HEK293 (cell line): ENCODE data around the gene CADM4.

Experiments
- FEZF1 ChIP-seq: fragments of 450-650 bp; formaldehyde crosslinking; IDR thresholded peaks from 2 replicates; pipeline ENCODE4 v1.5.1; 2016; ENCODE audit warnings: missing biosample characterization, missing genetic modification characterization
- GLI4 ChIP-seq: fragments of 450-650 bp; formaldehyde crosslinking; IDR thresholded peaks from 2 replicates; pipeline ENCODE4 v1.5.1; 2016; ENCODE audit warnings: missing biosample characterization, missing genetic modification characterization
- KLF8 ChIP-seq: fragments of 450-650 bp; formaldehyde crosslinking; IDR thresholded peaks from 2 replicates; pipeline ENCODE4 v1.5.1; 2016; ENCODE audit warnings: missing biosample characterization, missing genetic modification characterization
- PBX3 ChIP-seq: sonication (generic); formaldehyde crosslinking; IDR thresholded peaks from 2 replicates; pipeline ENCODE4 v1.8.1; 2022; ENCODE audit warnings: mild to moderate bottlenecking, moderate library complexity, missing genetic modification reagents
- PRDM1 ChIP-seq: fragments of 450-650 bp; formaldehyde crosslinking; IDR thresholded peaks from 2 replicates; pipeline ENCODE4; 2016; ENCODE audit warnings: missing biosample characterization, missing genetic modification characterization
- REST ChIP-seq: fragments of 450-650 bp; formaldehyde crosslinking; IDR thresholded peaks from 2 replicates; pipeline ENCODE4 v1.5.1; 2016; ENCODE audit warnings: missing biosample characterization, missing genetic modification characterization
- SETDB1 ChIP-seq: IDR thresholded peaks from one replicate; pipeline ENCODE4 v1.6.1; 2017; ENCODE audit warnings: mild to moderate bottlenecking, low read length, moderate library complexity, mixed read lengths; ENCODE audit not compliant: insufficient read length
- SP3 ChIP-seq: fragments of 450-650 bp; formaldehyde crosslinking; IDR thresholded peaks from 2 replicates; pipeline ENCODE4 v1.5.1; 2016; ENCODE audit warnings: missing biosample characterization, missing genetic modification characterization
- SP7 ChIP-seq: fragments of 450-650 bp; formaldehyde crosslinking; IDR thresholded peaks from 2 replicates; pipeline ENCODE4 v1.5.1; 2016; ENCODE audit warnings: missing biosample characterization, missing genetic modification characterization
- ZBTB21 ChIP-seq: fragments of 450-650 bp; formaldehyde crosslinking; IDR thresholded peaks from 2 replicates; pipeline ENCODE4 v1.5.1; 2017; ENCODE audit warnings: missing biosample characterization, missing genetic modification characterization
- ZBTB6 ChIP-seq: fragments of 450-650 bp; formaldehyde crosslinking; IDR thresholded peaks from 2 replicates; pipeline ENCODE4 v1.5.1; 2017; ENCODE audit warnings: missing biosample characterization, missing genetic modification characterization
- ZBTB7A ChIP-seq: fragments of 450-650 bp; formaldehyde crosslinking; IDR thresholded peaks from 2 replicates; pipeline ENCODE4 v1.5.1; 2016; ENCODE audit warnings: low read depth, missing biosample characterization, missing genetic modification characterization
- ZFP3 ChIP-seq: fragments of 450-650 bp; formaldehyde crosslinking; IDR thresholded peaks from 2 replicates; pipeline ENCODE4 v1.5.1; 2016; ENCODE audit warnings: low read depth, missing biosample characterization, missing genetic modification characterization
- ZNF112 ChIP-seq: fragments of 450-650 bp; formaldehyde crosslinking; IDR thresholded peaks from 2 replicates; pipeline ENCODE4 v1.5.0; 2017; ENCODE audit warnings: missing biosample characterization, missing genetic modification characterization
- ZNF18 ChIP-seq: fragments of 450-650 bp; formaldehyde crosslinking; IDR thresholded peaks from 2 replicates; pipeline ENCODE4 v1.5.1; 2016; ENCODE audit warnings: missing biosample characterization, missing genetic modification characterization
- ZNF239 ChIP-seq: fragments of 450-650 bp; formaldehyde crosslinking; IDR thresholded peaks from 2 replicates; pipeline ENCODE4 v1.5.1; 2016; ENCODE audit warnings: missing biosample characterization, missing genetic modification characterization
- ZNF302 ChIP-seq: fragments of 450-650 bp; formaldehyde crosslinking; IDR thresholded peaks from 2 replicates; pipeline ENCODE4 v1.5.1; 2016; ENCODE audit warnings: missing biosample characterization, missing genetic modification characterization, low read depth
- ZNF37A ChIP-seq: fragments of 450-650 bp; IDR thresholded peaks from 2 replicates; pipeline ENCODE4 v1.5.1; 2018; ENCODE audit warnings: missing biosample characterization, missing genetic modification characterization
- ZNF521 ChIP-seq: fragments of 450-650 bp; formaldehyde crosslinking; IDR thresholded peaks from 2 replicates; pipeline ENCODE4 v1.5.1; 2017; ENCODE audit warnings: missing biosample characterization, mild to moderate bottlenecking, missing genetic modification characterization
- ZNF596 ChIP-seq: fragments of 450-650 bp; IDR thresholded peaks from 2 replicates; pipeline ENCODE4 v1.5.0; 2018; ENCODE audit warnings: missing biosample characterization, mild to moderate bottlenecking, missing genetic modification characterization, moderate library complexity
- ZNF623 ChIP-seq: fragments of 450-650 bp; formaldehyde crosslinking; IDR thresholded peaks from 2 replicates; pipeline ENCODE4 v1.5.1; 2016; ENCODE audit warnings: missing biosample characterization, missing genetic modification characterization
- ZNF624 ChIP-seq: fragments of 450-650 bp; formaldehyde crosslinking; IDR thresholded peaks from 2 replicates; pipeline ENCODE4 v1.5.1; 2017; ENCODE audit warnings: missing biosample characterization, missing genetic modification characterization
- ZNF658 ChIP-seq: fragments of 450-650 bp; formaldehyde crosslinking; IDR thresholded peaks from 2 replicates; pipeline ENCODE4; 2016; ENCODE audit warnings: missing biosample characterization, missing genetic modification characterization
- ZNF76 ChIP-seq: fragments of 450-650 bp; formaldehyde crosslinking; IDR thresholded peaks from 2 replicates; pipeline ENCODE4; 2016; ENCODE audit warnings: low read depth, missing biosample characterization, missing genetic modification characterization, borderline replicate concordance
- ZNF830 ChIP-seq: fragments of 450-650 bp; IDR thresholded peaks from 2 replicates; pipeline ENCODE4 v1.5.0; 2018; ENCODE audit warnings: missing biosample characterization, missing genetic modification characterization, low read depth, mild to moderate bottlenecking, moderate library complexity
- ZNF837 ChIP-seq: fragments of 450-650 bp; formaldehyde crosslinking; IDR thresholded peaks from 2 replicates; pipeline ENCODE4 v1.5.1; 2016; ENCODE audit warnings: missing biosample characterization, missing genetic modification characterization

CADM4 gene

GRCh38 chr19:43610493-43610892 is 29.2 kb downstream of the CADM4 start (continued):
- no peak for TF ChIP-seq PBX3
- TF ChIP-seq SP7 (tag by site-specific recombination): peak; percentile 52; the same call in 1 of the 2 replicates
- peak; percentile 81 for TF ChIP-seq PRDM1 (tag by site-specific recombination)
- TF ChIP-seq ZFP3 (tag by site-specific recombination): no peak
- no peak for TF ChIP-seq GLI4 (tag by site-specific recombination)
- no peak for TF ChIP-seq ZBTB7A (tag by site-specific recombination)
- TF ChIP-seq FEZF1 (tag by site-specific recombination): no peak
- no peak for TF ChIP-seq ZNF623 (tag by site-specific recombination)
- peak; percentile 33; the same call in 1 of the 2 replicates for TF ChIP-seq ZBTB21 (tag by site-specific recombination)
- no peak for TF ChIP-seq ZNF37A (tag by site-specific recombination)
- no peak for TF ChIP-seq ZNF596 (tag by site-specific recombination)
- TF ChIP-seq ZNF18 (tag by site-specific recombination): peak; percentile 82
- no peak for TF ChIP-seq ZNF521 (tag by site-specific recombination)
- TF ChIP-seq ZNF239 (tag by site-specific recombination): no peak
- no peak for TF ChIP-seq REST (tag by site-specific recombination)
- no peak for TF ChIP-seq ZNF658
- TF ChIP-seq ZNF112 (tag by site-specific recombination): no peak
- TF ChIP-seq SP3 (tag by site-specific recombination): peak; percentile 15; the same call in 1 of the 2 replicates
- no peak for TF ChIP-seq ZNF837
- no peak for TF ChIP-seq ZNF302
- peak; percentile 71 for TF ChIP-seq ZNF76 (tag by site-specific recombination)
- TF ChIP-seq ZBTB6 (tag by site-specific recombination): no peak
- no peak for TF ChIP-seq ZNF624
- TF ChIP-seq SETDB1: no peak
- 0 out of 2 replicates have a peak, but pooled peaks have one; percentile 32 for TF ChIP-seq KLF8
- no peak for TF ChIP-seq ZNF830 (tag by site-specific recombination)
